ENCODE data around the gene MOB1A.
"Not testable (repeated sequence)": the region's sequence is repeated elsewhere in the genome, so short reads cannot be mapped to it uniquely, and the experiment has no call there.

DNA sequence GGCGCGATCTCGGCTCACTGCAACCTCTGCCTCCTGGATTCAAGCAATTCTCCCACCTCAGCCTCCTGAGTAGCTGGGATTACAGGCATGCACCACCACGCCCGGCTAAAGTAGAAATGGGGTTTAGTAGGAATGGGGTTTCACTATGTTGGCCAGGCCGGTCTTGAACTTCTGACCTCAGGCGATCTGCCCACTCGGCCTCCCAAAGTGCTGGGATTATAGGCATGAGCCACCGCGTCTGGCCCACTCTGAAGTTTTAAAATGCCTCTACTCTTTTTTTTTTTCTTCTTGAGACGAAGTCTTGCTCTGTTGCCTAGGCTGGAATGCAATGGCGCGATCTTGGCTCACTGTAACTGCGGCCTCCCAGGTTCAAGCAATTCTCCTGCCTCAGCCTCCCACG lies 8.0 kb upstream of the MOB1A start:
- TF ChIP-seq YY1 (IDR thresholded peaks at IDR 0.05; ENCODE audit: insufficient read depth, insufficient read length); SUZ12 (IDR thresholded peaks at IDR 0.05; ENCODE audit: extremely low read depth, insufficient read depth, insufficient read length); ZNF274 (IDR thresholded peaks at IDR 0.05; ENCODE audit: low read depth, low read length): not testable (repeated sequence)

Measured in NT2/D1 (cell line).